Stomach smooth muscle (tissue), 2 donors: ENCODE data around the gene LIX1.
"Not testable (repeated sequence)": the region's sequence is repeated elsewhere in the genome, so short reads cannot be mapped to it uniquely, and the experiment has no call there.

Source experiments
- H3K27ac ChIP-seq: one replicate; pipeline ENCODE4 v1.7.0; 2013; ENCODE audit warnings: mild to moderate bottlenecking, low read length, inconsistent platforms
- H3K27me3 ChIP-seq, 2 donors: one replicate each; pipeline ENCODE4 v1.7.0; 2013; ENCODE audit warnings: low read length in 2 of 2; ENCODE audit not compliant: insufficient read depth in 2 of 2, control insufficient read depth in 1 of 2
- H3K36me3 ChIP-seq, 2 donors: one replicate each; pipeline ENCODE4 v1.7.0; 2013; ENCODE audit warnings: low read length in 2 of 2; ENCODE audit not compliant: control insufficient read depth in 2 of 2, insufficient read depth in 2 of 2
- H3K4me1 ChIP-seq: one replicate; pipeline ENCODE4 v1.7.0; 2013; ENCODE audit warnings: low read length; ENCODE audit not compliant: control insufficient read depth, insufficient read depth
- H3K4me3 ChIP-seq, 2 donors: one replicate each; pipeline ENCODE4 v1.7.0; 2013; ENCODE audit warnings: low read length in 2 of 2
- H3K9ac ChIP-seq, 2 donors: one replicate each; pipeline ENCODE4 v1.7.0; 2013; ENCODE audit warnings: low read length in 2 of 2, mild to moderate bottlenecking in 1 of 2
- H3K9me3 ChIP-seq, 2 donors: one replicate each; pipeline ENCODE4 v1.7.0; 2013; ENCODE audit warnings: low read length in 2 of 2; ENCODE audit not compliant: control insufficient read depth in 2 of 2
- donor health status: healthy.
- donor health status: Pancreatic carcinoma.

The LIX1 gene

DNA sequence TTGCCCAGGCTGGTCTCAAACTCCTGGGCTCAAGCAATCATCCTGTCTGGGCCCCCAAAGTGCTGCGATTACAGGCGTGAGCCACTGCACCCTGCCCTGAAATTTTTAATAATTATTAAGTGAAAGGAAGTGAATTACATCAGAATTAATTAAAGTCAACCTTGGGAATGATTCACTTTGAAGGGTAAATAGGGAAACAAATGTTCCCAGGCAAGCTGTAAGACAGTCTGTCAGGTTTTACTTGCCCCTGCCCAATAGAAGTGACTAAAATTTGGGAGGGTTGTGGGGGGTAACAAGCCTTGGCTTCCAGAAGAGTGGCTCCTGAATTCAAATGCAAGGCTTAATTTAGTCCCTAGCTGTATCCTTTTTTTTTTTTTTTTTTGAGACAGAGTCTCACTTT, 1.3 kb upstream of the LIX1 start:
- no peaks in the 10 kb centered on the region for H3K27me3 ChIP-seq
- H3K4me3 ChIP-seq, result no peak overlapping the region
- H3K9ac ChIP-seq, result no peak overlapping the region
- H3K27ac ChIP-seq, result no peak overlapping the region
- no peaks in the 10 kb centered on the region for H3K9me3 ChIP-seq
- H3K36me3 ChIP-seq, result no peaks in the 10 kb centered on the region
- H3K4me1 ChIP-seq, result no peaks in the 10 kb centered on the region

DNA sequence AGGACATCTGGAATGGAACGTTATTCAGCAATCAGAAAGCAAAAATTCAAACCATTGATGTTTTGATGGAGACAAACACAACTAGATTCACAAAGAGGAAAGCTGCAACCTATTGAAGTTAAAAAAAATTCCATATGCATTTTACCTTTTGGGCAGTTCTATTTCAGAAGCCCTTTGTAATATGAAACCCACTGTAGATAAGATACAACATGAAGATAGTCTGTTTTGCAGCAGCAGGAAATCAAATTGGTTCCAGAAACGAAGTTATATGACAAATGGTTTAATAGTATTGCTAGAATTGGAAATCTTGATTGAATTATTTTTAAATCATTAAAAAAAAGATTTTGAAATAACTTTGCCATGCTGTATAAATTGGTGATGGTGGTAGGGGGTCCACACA, 872 bp downstream of the LIX1 start:
- H3K27ac ChIP-seq, result no peak overlapping the region
- H3K9me3 ChIP-seq, result no peaks in the 10 kb centered on the region
- H3K4me3 ChIP-seq, result no peak overlapping the region
- H3K36me3 ChIP-seq, result no peaks in the 10 kb centered on the region
- no peaks in the 10 kb centered on the region for H3K27me3 ChIP-seq
- no peaks in the 10 kb centered on the region for H3K4me1 ChIP-seq
- no peak overlapping the region for H3K9ac ChIP-seq

DNA sequence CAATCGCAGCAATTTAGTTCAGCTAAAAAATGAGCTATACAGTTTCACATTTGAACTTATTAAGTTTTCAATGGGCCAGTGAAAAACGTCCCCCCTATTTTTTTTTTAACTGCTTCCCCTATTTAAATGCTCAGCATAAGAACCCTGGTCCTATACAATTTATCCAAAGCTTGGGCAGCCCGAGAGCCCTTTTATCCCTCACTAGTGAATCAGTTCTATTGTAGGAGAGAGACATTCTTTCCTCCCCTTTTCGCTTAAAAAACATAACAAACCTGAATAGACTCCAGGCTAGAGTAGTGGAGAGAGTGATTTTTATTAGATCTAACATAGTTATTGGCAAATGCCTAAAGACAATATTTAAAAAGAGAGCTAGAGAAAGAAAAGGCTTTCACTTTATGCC, 1.4 kb downstream of the LIX1 start:
- H3K27me3 ChIP-seq, result no peaks in the 10 kb centered on the region
- H3K27ac ChIP-seq, result no peak overlapping the region
- H3K4me1 ChIP-seq, result no peaks in the 10 kb centered on the region
- no peaks in the 10 kb centered on the region for H3K36me3 ChIP-seq
- H3K9me3 ChIP-seq, result no peaks in the 10 kb centered on the region
- no peak overlapping the region for H3K4me3 ChIP-seq
- H3K9ac ChIP-seq, result no peak overlapping the region

DNA sequence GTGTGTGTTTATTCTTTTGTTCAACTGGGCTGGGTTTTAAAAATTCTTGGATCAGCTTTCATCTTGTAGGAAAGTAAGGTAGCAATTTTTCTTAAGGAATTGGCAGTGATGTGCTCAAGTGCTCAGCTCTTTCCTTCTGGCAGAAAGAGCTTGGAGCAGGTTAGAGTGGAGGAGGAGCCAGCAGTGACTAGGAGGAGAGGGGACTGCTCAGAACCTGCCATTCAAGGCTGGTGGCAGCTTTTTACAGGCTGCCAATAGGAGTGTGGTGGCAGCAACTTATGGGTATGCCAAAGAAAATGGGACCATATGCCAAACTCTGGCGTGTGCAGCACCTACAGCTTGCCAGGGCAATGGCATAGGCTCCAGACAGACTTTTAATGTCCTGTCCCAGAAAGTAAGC, 2.2 kb downstream of the LIX1 start:
- not testable (repeated sequence) for H3K36me3 ChIP-seq, H3K4me1 ChIP-seq, H3K27me3 ChIP-seq, H3K27ac ChIP-seq, H3K9ac ChIP-seq, H3K4me3 ChIP-seq, H3K9me3 ChIP-seq

DNA sequence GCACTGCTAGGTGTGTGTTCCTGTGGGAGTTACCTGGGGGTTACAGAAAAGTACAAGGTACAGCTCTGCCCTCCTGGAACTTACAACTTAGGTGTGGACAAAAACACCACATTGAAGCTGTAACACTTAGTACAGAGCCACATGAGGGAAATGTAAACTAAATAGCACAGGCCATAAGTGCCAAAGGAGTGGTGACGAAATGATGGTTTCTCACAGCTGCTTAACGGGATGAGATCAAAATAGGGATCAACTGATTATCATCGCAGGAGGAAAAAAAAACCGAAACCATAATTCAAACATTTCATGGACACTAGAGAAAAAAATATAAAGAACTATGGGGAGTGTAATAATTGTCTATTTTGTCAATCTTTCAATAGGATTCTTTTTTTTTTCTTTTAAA, 5.9 kb downstream of the LIX1 start:
- Histone ChIP-seq H3K9ac (no peak overlapping the region), H3K4me1 (peaks cover 3% of the 10 kb centered on the region), H3K36me3 (no peaks in the 10 kb centered on the region), H3K27ac (no peak overlapping the region), H3K27me3 (no peaks in the 10 kb centered on the region), H3K4me3 (no peak overlapping the region), H3K9me3 (no peaks in the 10 kb centered on the region)

DNA sequence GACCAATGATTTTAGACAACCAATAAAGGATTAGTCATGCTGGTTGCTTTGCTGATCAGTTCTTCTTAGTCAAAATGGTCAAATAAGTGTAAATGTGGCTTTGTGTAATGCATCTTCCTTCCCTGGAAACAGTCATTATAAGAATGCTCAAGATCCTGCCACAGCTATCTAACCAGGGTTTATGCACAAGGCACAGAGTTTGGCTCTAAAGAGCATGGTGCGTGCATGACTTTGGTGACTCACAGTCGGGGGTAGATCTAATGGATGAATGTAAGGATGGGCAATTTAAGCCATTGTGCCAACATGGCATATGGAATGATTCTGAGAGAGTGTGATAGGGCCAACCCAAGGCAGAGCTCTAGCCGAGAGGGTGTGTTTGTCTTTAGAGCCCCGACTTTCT, 6.5 kb downstream of the LIX1 start:
- Histone ChIP-seq H3K4me3 (no peak overlapping the region), H3K4me1 (peaks cover 7% of the 10 kb centered on the region), H3K27ac (no peak overlapping the region), H3K36me3 (no peaks in the 10 kb centered on the region), H3K9ac (no peak overlapping the region), H3K27me3 (no peaks in the 10 kb centered on the region), H3K9me3 (no peaks in the 10 kb centered on the region)

DNA sequence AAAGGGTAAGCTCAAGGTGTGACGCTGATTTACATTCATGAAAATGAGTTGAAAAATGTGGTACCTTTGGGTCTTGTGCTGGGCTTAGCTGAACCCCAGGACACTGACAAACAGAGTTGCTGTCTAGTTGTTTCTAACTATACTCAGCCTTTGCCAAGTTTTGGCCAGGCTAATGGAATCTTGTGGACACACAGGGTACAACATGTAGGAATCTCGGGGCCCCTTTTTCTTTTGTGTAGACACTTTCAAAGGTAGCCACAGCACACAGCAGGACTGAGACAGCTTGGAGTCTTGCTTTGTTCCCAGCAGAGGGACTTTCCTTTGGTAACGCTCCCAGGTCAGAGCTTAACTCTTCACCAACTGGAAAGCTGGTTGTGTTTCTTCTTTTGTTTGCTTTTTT, 7.8 kb downstream of the LIX1 start:
- H3K27ac ChIP-seq, result no peak overlapping the region

DNA sequence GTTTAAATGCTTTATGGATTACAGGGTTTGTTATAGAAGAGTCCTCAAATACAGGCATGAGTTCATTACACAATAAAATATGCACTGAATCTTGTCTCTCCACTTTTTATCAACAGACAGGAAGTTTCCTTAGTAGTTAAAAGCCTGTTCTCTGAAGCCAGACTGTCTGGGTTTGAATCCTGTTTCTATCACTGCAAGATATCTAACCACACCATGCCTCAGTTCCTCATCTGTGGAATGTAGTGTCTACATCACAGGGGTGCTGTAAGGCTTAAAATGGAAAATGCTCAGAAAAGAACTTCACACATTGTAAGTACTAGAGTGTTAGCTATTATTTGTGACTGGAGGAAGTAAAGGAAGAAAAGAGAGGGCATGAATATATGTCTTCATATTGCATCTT, 9.3 kb downstream of the LIX1 start:
- no peak overlapping the region for H3K9ac ChIP-seq
- H3K36me3 ChIP-seq, result no peaks in the 10 kb centered on the region
- peaks cover 7% of the 10 kb centered on the region for H3K4me1 ChIP-seq
- no peaks in the 10 kb centered on the region for H3K9me3 ChIP-seq
- H3K27me3 ChIP-seq, result no peaks in the 10 kb centered on the region
- no peak overlapping the region for H3K4me3 ChIP-seq
- H3K27ac ChIP-seq, result no peak overlapping the region

More for the DNA sequence above, 7.8 kb downstream of the LIX1 start:
- H3K9me3 ChIP-seq, result no peaks in the 10 kb centered on the region
- no peak overlapping the region for H3K4me3 ChIP-seq
- no peaks in the 10 kb centered on the region for H3K36me3 ChIP-seq
- no peak overlapping the region for H3K9ac ChIP-seq
- peaks cover 7% of the 10 kb centered on the region for H3K4me1 ChIP-seq
- no peaks in the 10 kb centered on the region for H3K27me3 ChIP-seq

DNA sequence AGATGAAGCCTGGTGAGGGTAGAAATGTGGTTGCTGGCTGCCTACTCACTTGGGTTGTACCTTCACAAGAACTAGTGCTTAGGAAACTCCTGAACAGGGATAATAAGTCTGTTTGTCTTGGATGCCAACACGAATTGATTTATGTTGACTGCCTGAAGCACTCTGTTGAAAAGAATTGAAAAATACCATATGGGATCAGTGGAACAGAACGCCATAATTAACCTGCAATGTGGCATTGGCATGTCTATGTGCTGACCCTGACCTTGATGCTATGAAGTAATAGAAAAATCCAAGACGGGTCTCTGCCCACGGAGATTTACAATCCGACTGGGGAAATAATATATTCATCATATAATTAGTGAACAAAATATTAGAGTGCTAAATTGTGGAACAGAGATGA, 10.5 kb downstream of the LIX1 start:
- H3K27ac ChIP-seq, result no peak overlapping the region
- H3K4me1 ChIP-seq, result peaks cover 7% of the 10 kb centered on the region
- no peaks in the 10 kb centered on the region for H3K27me3 ChIP-seq
- H3K4me3 ChIP-seq, result no peak overlapping the region
- no peaks in the 10 kb centered on the region for H3K36me3 ChIP-seq
- H3K9me3 ChIP-seq, result no peaks in the 10 kb centered on the region
- no peak overlapping the region for H3K9ac ChIP-seq

DNA sequence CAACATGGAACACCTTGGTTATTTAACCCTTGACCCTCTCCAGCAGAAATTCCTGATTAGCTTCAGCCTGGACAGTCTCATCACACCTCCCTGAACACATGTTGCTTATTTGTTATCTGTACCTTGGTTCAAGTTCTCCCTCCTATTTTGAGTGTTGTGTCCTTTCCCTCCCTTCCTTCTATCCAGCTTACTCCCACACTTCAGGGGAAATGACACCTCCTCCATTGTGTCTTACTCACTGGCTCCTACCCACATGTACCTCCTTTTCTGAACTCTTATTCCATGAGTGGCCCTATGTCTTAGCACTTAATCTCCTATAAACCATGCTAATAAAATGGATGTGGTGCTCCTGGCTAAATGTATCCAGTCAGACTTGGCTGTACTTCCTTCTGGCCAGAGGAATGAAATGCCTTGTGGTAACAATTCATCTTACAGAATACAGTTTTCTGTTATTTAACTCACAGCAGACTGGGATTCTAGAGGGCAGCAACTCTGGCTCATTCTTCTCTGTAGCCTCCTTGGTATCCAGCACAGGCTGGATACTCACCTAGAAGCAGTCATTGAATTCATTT, 11.2 kb downstream of the LIX1 start:
- Histone ChIP-seq H3K9ac (no peak overlapping the region), H3K36me3 (no peaks in the 10 kb centered on the region), H3K27ac (no peak overlapping the region), H3K4me3 (no peak overlapping the region), H3K4me1 (peaks cover 7% of the 10 kb centered on the region), H3K27me3 (no peaks in the 10 kb centered on the region), H3K9me3 (no peaks in the 10 kb centered on the region)

DNA sequence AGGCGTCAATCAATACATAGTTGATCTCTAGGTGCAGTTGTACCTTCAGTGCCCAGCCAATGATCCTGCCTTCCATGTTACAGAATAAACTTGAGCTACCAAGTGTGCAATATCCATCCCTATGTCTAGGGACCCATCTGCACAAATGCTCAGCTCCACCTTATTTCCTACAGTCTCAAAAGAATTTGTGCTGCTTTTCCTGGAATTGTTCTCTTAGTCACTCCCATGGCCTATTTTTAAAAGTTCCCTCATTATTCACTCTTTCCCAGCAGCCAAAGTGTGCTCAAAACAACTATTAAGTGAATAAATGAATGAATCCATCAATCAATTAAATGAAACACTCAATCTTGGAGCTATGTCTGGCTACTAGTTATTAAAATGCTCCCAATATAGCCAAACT, 14.7 kb downstream of the LIX1 start:
- no peak overlapping the region for H3K27ac ChIP-seq
- H3K4me3 ChIP-seq, result no peak overlapping the region
- no peaks in the 10 kb centered on the region for H3K27me3 ChIP-seq
- no peaks in the 10 kb centered on the region for H3K36me3 ChIP-seq
- H3K4me1 ChIP-seq, result peaks cover 7% of the 10 kb centered on the region
- H3K9me3 ChIP-seq, result no peaks in the 10 kb centered on the region
- H3K9ac ChIP-seq, result no peak overlapping the region
